ENCODE measurements around the gene OLFML2A. TPM values are rescaled to one million over a fixed set of nuclear protein-coding genes. Genes with fewer than 3 reads are reported as not detected.

OLFML2A gene
- total RNA-seq, 1 experiment from 2014 or later = 5.8 TPM

GRCh38 chr9:124768750-124769548 is 8.0 kb upstream of the OLFML2A start:
- Histone ChIP-seq H2AFZ (ENCODE audit: low read length) (no peak overlapping the region), H3K27me3 (ENCODE audit: insufficient read depth, low read length) (no peaks in the 10 kb centered on the region), H3K27ac (ENCODE audit: insufficient read length, low read depth, low read length) (no peak overlapping the region), H2BK5ac (ENCODE audit: insufficient read length, low read length) (no peak overlapping the region), H3T11ph (ENCODE audit: low read length) (no peak overlapping the region), H2BK120ac (ENCODE audit: low read depth, low read length, poor library complexity, severe bottlenecking) (no peak overlapping the region), H4K8ac (replicated peaks; ENCODE audit: insufficient read length, low read depth, low read length) (no peak overlapping the region), H4K20me1 (ENCODE audit: control insufficient read depth, insufficient read depth, insufficient read length) (no peaks in the 10 kb centered on the region), H3K79me1 (ENCODE audit: insufficient read depth, low read depth, low read length, poor library complexity, severe bottlenecking) (no peaks in the 10 kb centered on the region), H3K9me3 (ENCODE audit: control insufficient read depth, low read depth, low read length) (no peaks in the 10 kb centered on the region), H2BK20ac (ENCODE audit: low read depth, low read length, poor library complexity, severe bottlenecking) (no peak overlapping the region), H3K4me2 (ENCODE audit: insufficient read depth, insufficient read length, low read length) (peak overlapping the region; percentile 83), H3K14ac (ENCODE audit: insufficient read depth, low read length) (no peak overlapping the region), H3K4me1 (ENCODE audit: insufficient read depth, low read length) (peaks cover 3% of the 10 kb centered on the region; the same call in 1 of the 2 replicates), H3K79me2 (ENCODE audit: insufficient read depth, low read length) (peaks cover 14% of the 10 kb centered on the region; the same call in 1 of the 2 replicates), H4K91ac (ENCODE audit: insufficient read length, low read depth, low read length) (no peak overlapping the region), H2BK15ac (ENCODE audit: low read depth, low read length) (no peak overlapping the region), H3K23me2 (ENCODE audit: insufficient read length, low read depth, low read length, poor library complexity, severe bottlenecking) (peaks cover 12% of the 10 kb centered on the region), H2BK12ac (ENCODE audit: insufficient read length, low read depth, low read length) (no peak overlapping the region), H2AK5ac (ENCODE audit: insufficient read length, low read length) (no peak overlapping the region), H3K56ac (ENCODE audit: insufficient read length, low read depth, low read length) (no peak overlapping the region), H3K9ac (ENCODE audit: extremely low read depth, insufficient read length, low read length) (no peak overlapping the region), H3K4ac (ENCODE audit: low read depth, low read length) (no peak overlapping the region), H3K18ac (ENCODE audit: insufficient read length, low read depth, low read length) (no peak overlapping the region), H4K5ac (ENCODE audit: insufficient read length, low read depth, low read length) (no peak overlapping the region), H3K23ac (ENCODE audit: insufficient read length, low read depth, low read length) (no peak overlapping the region)
- H3K4me1 Mint-ChIP-seq = peaks cover 58 to 63% of the 10 kb centered on the region in 2 experiments
- H3K4me3 Mint-ChIP-seq = peak overlapping the region; percentile 85 to 99
- H3K27me3 Mint-ChIP-seq (ENCODE audit: low read depth) = peaks cover 35% of the 10 kb centered on the region
- peak overlapping the region in 2 of 3 experiments; percentile 4 to 95; a peak in 2 of 7 replicates for H3K27ac Mint-ChIP-seq
- no peaks in the 10 kb centered on the region for H3K9me3 Mint-ChIP-seq
- H3K36me3 Mint-ChIP-seq (ENCODE audit: insufficient read depth in 1 of 3, low read depth in 3 of 3) = no peaks in the 10 kb centered on the region; a peak in 1 of 7 replicates
- DNase-seq = no peak
- no peak for TF ChIP-seq CTCF (conservative IDR thresholded peaks at IDR 0.05)
- WGBS (ENCODE audit: extremely low coverage, insufficient read length, low lambda C conversion rate) = no CpG with 5 or more reads among the region's 11 CpGs
